ENCODE data around the gene NCAPD3. TPM values are rescaled to one million over a fixed set of nuclear protein-coding genes. Genes with fewer than 3 reads are reported as not detected.

The NCAPD3 gene
- total RNA-seq, 1 donor from 2014 or later, result 17.0 TPM

DNA sequence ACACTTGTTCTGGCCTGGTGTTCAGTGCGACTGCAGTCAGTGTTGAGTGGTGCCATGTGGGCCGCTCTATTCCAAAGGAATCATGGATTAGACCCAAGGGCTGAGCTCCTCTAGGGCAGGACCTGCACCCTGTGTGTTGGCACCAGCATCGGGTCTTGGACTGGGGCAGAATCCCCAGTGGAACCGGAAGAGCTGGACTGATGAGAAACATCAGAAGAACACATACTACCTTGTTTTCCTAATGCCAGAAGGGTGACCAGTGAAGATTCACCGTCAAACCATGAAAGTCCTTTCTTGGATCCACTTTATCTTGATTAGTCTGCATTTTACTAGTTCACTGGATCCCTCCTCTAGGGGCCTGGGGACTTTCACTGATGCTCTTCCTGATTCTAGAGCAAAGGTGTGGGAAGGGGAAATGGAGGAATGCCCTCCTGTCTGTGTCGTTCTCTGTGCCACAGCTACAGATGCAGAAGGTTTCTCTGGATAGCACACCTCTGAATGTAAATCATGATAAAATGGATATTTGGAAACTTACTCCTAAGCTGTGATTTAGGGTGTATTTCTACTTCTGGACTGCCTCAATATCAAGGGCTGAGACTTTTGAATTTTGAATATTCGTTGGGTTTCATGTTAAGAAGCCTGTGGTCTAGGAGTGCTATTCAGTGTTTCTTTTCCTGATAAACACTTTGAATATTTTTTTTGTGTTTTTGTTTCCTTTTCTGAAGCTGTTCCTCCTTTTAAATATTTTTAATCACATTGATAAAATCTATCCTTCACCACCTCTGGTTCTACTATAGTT lies 41.4 kb upstream of the NCAPD3 start:
- no peak overlapping the region for H3K27ac Mint-ChIP-seq (ENCODE audit: unreplicated experiment)
- peaks cover 16% of the 10 kb centered on the region for H3K36me3 Mint-ChIP-seq (ENCODE audit: low read depth)
- peaks cover 3% of the 10 kb centered on the region for H3K27me3 Mint-ChIP-seq (ENCODE audit: low read depth)
- TF ChIP-seq, protein P1, sequence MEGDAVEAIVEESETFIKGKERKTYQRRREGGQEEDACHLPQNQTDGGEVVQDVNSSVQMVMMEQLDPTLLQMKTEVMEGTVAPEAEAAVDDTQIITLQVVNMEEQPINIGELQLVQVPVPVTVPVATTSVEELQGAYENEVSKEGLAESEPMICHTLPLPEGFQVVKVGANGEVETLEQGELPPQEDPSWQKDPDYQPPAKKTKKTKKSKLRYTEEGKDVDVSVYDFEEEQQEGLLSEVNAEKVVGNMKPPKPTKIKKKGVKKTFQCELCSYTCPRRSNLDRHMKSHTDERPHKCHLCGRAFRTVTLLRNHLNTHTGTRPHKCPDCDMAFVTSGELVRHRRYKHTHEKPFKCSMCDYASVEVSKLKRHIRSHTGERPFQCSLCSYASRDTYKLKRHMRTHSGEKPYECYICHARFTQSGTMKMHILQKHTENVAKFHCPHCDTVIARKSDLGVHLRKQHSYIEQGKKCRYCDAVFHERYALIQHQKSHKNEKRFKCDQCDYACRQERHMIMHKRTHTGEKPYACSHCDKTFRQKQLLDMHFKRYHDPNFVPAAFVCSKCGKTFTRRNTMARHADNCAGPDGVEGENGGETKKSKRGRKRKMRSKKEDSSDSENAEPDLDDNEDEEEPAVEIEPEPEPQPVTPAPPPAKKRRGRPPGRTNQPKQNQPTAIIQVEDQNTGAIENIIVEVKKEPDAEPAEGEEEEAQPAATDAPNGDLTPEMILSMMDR (IDR thresholded peaks at IDR 0.05), result no peak
- no peak overlapping the region for H3K4me3 Mint-ChIP-seq (ENCODE audit: unreplicated experiment)
- no peak for DNase-seq (ENCODE audit: low spot score)
- no peaks in the 10 kb centered on the region for H3K9me3 Mint-ChIP-seq (ENCODE audit: low read depth)
- peaks cover 10% of the 10 kb centered on the region for H3K4me1 Mint-ChIP-seq (ENCODE audit: low read depth)

DNA sequence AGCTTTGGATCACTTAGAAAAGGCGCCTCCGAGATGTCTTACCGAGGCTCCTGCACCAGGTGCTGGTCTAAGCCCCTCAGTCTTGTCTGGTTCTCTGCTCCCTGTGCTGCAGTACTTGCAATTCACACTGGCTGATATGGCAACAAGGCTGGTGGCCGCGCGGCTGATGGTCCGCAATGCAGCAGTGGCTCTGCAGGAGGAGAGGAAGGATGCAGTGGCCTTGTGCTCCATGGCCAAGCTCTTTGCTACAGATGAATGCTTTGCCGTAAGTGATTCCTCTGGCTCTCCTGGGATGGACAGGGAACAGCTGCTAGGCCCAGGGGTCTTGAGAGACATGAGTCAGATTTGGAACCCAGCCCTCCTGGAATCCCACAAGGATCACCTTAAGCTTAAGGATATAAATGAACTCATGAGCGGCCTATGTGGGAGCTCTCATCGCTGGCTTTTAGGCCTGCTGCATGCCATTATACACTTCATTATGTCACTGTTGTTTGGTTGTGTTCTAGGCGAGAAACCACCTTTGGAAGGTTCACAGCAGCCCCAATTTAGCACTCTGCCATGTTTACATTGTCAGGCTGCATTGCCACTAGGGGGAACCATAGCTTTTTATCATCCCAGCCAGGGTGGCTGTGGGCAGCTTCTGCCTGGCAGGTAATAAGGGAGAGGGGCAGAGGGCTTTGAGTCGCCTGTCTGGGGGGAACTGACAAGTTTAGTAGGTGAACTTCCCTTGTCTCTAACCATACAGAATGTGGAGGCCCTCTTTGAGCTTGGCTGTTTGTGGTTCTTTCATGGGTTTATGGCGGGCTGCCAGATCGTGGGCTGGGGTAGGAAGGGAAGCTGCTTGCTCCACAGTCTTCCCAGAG lies 38.1 kb upstream of the NCAPD3 start:
- Mint-ChIP-seq H3K9me3 (ENCODE audit: low read depth) (no peaks in the 10 kb centered on the region), H3K4me1 (ENCODE audit: low read depth) (peaks cover 8% of the 10 kb centered on the region), H3K27ac (ENCODE audit: unreplicated experiment) (no peak overlapping the region)

DNA sequence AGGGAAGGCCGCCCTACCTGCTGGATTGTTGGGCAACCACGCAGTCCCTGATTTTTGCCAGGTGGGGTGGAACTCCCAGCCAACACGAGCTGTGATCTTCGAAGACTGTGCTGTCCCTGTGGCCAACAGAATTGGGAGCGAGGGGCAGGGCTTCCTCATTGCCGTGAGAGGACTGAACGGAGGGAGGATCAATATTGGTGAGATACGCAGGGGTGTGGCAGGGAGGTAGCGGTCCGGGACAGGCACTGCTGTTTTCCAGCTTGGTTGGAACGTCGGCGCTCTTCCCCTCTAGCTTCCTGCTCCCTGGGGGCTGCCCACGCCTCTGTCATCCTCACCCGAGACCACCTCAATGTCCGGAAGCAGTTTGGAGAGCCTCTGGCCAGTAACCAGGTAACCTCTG lies 37.2 kb upstream of the NCAPD3 start:
- DNase-seq (ENCODE audit: low spot score), result no peak
- H3K4me1 Mint-ChIP-seq (ENCODE audit: low read depth), result peaks cover under 1% of the 10 kb centered on the region
- H3K9me3 Mint-ChIP-seq (ENCODE audit: low read depth), result no peaks in the 10 kb centered on the region
- H3K27ac Mint-ChIP-seq (ENCODE audit: unreplicated experiment), result no peak overlapping the region
- H3K36me3 Mint-ChIP-seq (ENCODE audit: low read depth), result peaks cover 24% of the 10 kb centered on the region
- no peak overlapping the region for H3K4me3 Mint-ChIP-seq (ENCODE audit: unreplicated experiment)
- H3K27me3 Mint-ChIP-seq (ENCODE audit: low read depth), result no peaks in the 10 kb centered on the region
- TF ChIP-seq, protein P1 (IDR thresholded peaks at IDR 0.05), result no peak

More for the DNA sequence above, 38.1 kb upstream of the NCAPD3 start:
- TF ChIP-seq, protein P1 (IDR thresholded peaks at IDR 0.05), result peak; percentile 74
- DNase-seq (ENCODE audit: low spot score), result no peak
- Mint-ChIP-seq H3K36me3 (ENCODE audit: low read depth) (peaks cover 24% of the 10 kb centered on the region), H3K4me3 (ENCODE audit: unreplicated experiment) (no peak overlapping the region), H3K27me3 (ENCODE audit: low read depth) (no peaks in the 10 kb centered on the region)

DNA sequence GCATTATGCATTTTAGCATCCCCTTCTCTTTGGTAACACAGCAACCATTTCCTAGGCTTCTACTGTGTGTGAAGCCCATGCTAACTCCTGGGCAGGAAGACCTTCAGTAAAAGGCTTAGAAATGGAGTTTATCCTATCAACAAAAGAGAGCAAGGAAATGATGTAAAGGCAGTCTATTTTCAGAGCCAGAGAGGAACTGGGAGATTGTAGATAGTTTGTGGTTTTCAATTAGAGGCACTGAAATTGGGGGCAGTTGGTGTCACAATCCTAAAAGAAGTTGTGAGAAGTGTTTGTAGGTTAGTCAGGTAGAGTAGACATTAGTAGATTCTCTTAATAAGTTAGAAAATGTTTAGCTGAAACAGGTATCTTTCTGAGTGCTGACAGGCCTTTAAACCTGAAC lies 36.7 kb upstream of the NCAPD3 start:
- DNase-seq (ENCODE audit: low spot score), result no peak
- no peak overlapping the region for H3K4me3 Mint-ChIP-seq (ENCODE audit: unreplicated experiment)
- TF ChIP-seq, protein P1 (IDR thresholded peaks at IDR 0.05), result no peak
- H3K27me3 Mint-ChIP-seq (ENCODE audit: low read depth), result no peaks in the 10 kb centered on the region
- no peak overlapping the region for H3K27ac Mint-ChIP-seq (ENCODE audit: unreplicated experiment)
- H3K4me1 Mint-ChIP-seq (ENCODE audit: low read depth), result no peaks in the 10 kb centered on the region
- peaks cover 24% of the 10 kb centered on the region for H3K36me3 Mint-ChIP-seq (ENCODE audit: low read depth)
- H3K9me3 Mint-ChIP-seq (ENCODE audit: low read depth), result no peaks in the 10 kb centered on the region

DNA sequence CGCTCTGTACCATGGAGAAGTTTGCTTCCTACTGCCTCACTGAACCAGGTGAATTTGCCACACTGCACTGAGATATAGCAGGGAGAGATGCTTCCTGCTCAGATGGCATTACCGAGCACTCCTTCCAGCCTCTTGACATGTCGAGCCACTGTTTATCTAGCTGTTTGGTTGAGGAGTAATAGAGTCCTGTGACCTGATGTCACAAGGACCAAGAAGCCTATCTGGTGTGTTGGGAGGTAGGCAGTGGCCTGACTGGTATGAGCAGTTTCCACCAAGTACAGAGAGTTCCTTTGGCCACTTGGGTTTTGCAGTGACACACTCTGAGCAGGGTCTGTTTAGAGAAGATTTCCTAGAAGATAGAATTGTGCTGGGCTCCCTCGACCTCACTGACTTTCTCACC lies 34.8 kb upstream of the NCAPD3 start:
- peaks cover 17% of the 10 kb centered on the region for H3K36me3 Mint-ChIP-seq (ENCODE audit: low read depth)
- no peaks in the 10 kb centered on the region for H3K27me3 Mint-ChIP-seq (ENCODE audit: low read depth)
- H3K4me1 Mint-ChIP-seq (ENCODE audit: low read depth), result peaks cover 9% of the 10 kb centered on the region
- DNase-seq (ENCODE audit: low spot score), result no peak
- TF ChIP-seq, protein P1 (IDR thresholded peaks at IDR 0.05), result no peak
- no peaks in the 10 kb centered on the region for H3K9me3 Mint-ChIP-seq (ENCODE audit: low read depth)
- no peak overlapping the region for H3K4me3 Mint-ChIP-seq (ENCODE audit: unreplicated experiment)
- H3K27ac Mint-ChIP-seq (ENCODE audit: unreplicated experiment), result no peak overlapping the region
